Stimulated activated CD8-positive, alpha-beta memory T cell treated with anti-CD3 and anti-CD28 coated beads, Interleukin-15, amount 100 ng/mL, for 1 hour (primary cell): ENCODE results near the gene FAM228B.
"Not testable (repeated sequence)": the region's sequence is repeated elsewhere in the genome, so short reads cannot be mapped to it uniquely, and the experiment has no call there.

Experiments used
- DNase-seq: peaks from one replicate; pipeline ENCODE4 v3.0.0-alpha.2; 2020; ENCODE audit warnings: low read depth

Gene FAM228B

GRCh38 chr2:24123195-24123921 is at the start of gene FAM228B, which contains the start of gene PFN4:
TSS of gene FAM228B (plus strand) at chr2:24123469. CDS start at chr2:24124362, 893 bp downstream.
TSS of gene PFN4 (minus strand) at chr2:24123334. CDS start at chr2:24122535, 799 bp downstream.
- DNase-seq = peak; percentile 14

DNA sequence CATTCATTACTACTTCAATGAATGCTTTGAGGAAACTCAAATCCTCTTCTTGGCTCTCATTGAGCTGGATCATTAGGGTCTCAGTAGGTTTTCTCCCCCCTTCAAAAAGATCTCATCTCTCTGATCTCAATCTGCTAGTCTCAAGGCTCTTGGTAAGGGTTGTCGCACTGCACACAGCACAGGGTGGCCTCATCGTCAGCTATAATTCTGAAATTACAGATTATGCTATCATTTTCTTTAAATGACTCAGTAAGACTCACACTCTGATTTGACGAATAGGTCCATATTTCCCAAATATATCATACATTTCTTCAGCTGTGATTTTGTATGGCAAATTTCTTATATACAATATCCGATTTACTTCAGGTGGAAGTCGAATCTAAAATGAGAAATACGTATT is 49.5 kb upstream of the FAM228B start:
- DNase-seq = no peak

DNA sequence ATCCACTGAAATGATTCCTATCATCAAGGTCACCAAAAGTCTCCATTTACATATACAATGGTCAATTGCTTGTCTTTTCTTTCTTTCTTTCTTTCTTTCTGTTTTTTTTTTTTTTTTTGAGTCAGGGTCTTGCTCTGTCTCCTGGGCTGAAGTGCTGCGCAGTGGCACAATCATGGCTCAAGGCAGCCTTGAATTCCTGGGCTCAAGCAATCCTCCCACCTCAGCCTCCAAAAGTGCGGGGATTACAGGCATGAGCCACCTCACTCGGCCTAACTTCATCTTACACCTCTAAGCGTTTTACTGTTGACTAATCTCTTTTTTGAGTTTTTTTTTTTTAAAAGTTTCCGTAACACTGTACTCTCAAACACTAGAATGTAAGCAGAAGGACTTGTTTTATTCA is 48.0 kb upstream of the FAM228B start:
- no peak for DNase-seq

DNA sequence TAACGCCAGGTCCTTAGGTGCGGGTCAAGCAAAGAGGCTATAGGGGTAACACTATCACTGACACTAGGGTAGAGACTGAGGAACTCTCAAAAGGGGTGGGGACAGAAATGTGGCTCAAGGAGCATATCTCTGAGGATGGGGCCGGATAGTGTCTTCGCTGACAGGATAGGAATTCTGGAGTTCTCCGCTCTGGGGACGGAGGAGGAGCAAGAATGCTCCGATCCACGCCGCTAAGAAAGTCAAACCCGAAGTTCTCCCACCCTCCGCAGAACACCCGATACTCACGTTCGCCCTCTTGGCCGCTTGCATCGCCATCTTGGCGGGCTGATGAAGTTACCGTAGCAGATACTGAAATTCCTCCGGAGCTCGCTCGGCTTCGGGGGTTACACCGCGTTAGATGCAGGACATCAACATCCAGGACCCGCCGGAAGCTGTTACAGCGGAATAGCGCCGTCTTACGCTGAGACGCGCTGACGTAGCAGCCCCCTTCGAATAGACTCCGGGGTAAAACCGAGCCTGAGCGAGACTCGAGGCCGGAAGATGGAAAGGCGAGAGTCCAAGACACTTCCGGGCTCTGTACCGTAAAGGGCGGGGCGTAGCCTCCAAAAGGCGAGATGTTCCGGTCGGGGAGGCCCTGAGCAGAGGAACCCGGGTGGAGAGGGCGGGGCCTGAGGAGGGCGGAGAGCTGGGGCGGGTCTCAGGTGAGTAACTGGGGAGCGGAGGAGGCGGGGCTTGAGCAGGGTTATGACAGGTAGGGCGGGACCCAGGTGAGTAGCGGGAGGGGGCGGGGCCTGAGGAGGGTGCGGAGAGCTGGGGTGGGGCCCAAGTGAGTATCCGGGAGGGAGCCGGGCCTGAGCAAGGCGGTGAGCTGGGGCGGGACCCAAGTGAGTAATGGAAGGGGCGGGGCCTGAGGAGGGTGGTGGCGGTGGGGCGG is 47.1 kb upstream of the FAM228B start, which contains the start of gene SF3B6:
SF3B6 (minus strand) TSS at position 412 of the 934 bp plus-strand sequence; CDS start at position 315, 97 bp downstream.
- DNase-seq = peak; percentile 99

- no peak for DNase-seq
These were observed 46.3 kb upstream of the FAM228B start for GRCh38 chr2:24076849-24077534.

DNA sequence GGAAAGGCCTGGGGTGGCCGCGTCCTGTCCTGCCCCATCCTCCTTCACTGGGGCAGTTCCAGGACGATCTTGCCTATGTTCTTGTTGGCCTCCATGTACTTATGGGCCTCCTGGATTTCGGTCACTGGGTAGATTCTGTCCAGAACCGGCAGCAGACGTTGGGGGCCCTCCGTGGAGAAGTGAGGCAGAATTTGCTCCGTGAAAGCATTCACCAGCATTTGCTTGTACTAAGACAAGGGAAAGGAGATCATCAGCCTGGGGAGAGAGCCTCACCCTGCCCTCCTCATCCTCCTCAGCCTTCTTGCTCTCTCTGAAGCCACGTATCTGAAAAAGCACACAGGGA is 45.8 kb upstream of the FAM228B start:
- DNase-seq = no peak

DNA sequence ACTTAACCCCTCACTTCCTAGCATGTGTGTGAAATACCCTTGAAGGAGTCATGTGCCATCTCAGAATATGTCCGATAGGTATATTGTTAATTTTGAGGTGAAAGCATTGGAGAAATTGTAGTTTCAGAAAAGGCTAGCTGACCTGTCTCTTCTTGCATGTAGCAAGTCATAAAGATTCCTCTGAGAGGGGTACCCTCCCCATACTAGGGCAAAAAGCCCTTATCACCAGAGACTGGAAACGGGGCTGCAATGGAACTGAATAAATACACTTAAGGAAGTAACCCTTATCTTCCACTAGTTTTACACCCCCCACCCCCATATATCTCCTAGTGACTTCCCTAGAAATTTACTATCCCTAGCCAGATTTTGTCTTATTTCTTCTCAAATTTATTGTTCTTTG is 45.4 kb upstream of the FAM228B start:
- DNase-seq = no peak

GRCh38 chr2:24080701-24081100 is 42.6 kb upstream of the FAM228B start:
- no peak for DNase-seq

GRCh38 chr2:24082787-24083566 is 40.3 kb upstream of the FAM228B start:
- no peak for DNase-seq

GRCh38 chr2:24083567-24084385 is 39.5 kb upstream of the FAM228B start:
- DNase-seq = no peak

GRCh38 chr2:24084386-24085199 is 38.7 kb upstream of the FAM228B start, which contains the start of gene TP53I3:
TSS of gene TP53I3 (minus strand) at chr2:24084834. CDS start at chr2:24084326, 508 bp downstream.
- peak; percentile 62 for DNase-seq

- DNase-seq = no peak
These were observed 38.1 kb upstream of the FAM228B start for GRCh38 chr2:24085200-24085489.

- no peak for DNase-seq
These were observed 37.0 kb upstream of the FAM228B start for GRCh38 chr2:24086241-24086640.

GRCh38 chr2:24087032-24087431 is 36.2 kb upstream of the FAM228B start:
- DNase-seq = no peak

DNA sequence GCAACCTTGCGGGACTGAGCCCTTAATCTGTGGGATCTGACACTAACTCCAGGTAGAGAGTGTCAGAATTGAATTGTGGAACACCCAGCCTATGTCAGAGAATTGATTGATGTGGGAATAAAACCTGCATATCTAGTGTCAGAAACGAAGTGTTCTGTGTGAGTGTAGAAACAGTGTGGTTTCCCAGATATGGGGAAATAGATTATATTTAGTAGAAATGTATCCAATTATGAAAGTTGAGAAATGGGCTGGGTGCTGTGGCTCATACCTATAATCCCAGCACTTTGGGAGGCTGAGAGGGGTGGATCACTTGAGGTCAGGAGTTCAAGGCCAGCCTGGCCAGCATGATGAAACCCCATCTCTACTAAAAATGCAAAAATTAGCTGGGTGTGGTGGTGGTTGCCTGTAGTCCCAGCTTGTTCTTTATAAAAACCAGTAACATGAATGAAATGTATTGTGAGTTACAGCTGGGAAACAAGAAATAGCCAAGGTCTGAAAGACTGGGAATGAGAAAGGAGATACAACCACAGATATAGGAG is 34.4 kb upstream of the FAM228B start:
- DNase-seq = no peak

DNA sequence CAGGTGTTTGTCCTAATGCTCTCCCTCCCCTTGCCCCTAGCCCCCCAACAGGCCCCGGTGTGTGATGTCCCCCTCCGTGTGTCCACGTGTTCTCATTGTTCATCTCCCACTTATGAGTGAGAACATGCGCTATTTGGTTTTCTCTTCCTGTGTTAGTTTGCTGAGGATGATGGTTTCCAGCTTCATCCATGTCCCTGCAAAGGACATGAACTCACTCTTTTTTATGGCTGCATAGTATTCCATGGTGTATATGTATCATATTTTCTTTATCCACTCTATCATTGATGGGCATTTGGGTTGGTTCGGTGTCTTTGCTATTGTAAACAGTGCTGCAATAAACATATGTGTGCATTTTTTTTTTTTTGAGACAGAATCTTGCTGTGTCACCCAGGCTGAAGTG is 30.0 kb upstream of the FAM228B start:
- not testable (repeated sequence) for DNase-seq

DNA sequence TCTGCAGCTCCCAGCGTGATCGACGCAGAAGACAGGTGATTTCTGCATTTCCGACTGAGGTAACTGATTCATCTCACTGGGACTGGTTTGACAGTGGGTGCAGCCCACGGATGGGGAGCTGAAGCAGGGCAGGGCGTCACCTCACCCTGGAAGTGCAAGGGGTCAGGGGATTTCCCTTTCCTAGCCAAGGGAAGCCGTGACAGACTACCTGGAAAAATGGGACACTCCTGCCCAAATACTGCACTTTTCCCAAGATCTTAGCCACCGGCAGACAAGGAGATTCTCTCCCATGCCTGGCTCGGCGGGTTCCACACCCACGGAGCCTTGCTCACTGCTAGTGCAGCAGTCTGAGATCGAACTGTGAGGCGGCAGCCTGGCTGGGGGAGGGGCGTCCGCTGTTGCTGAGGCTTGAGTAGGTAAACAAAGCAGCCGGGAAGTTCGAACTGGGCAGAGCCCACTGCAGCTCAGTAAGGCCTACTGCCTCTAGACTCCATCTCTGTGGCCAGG is 28.0 kb upstream of the FAM228B start:
- DNase-seq = not testable (repeated sequence)

- DNase-seq = not testable (repeated sequence)
These were observed 22.5 kb upstream of the FAM228B start for GRCh38 chr2:24100732-24101131.

GRCh38 chr2:24101992-24102391 is 21.3 kb upstream of the FAM228B start:
- DNase-seq = no peak
